Heart left ventricle (tissue), 16 donors: Measurements from ENCODE around the gene ITGA11. TPM values are rescaled to one million over a fixed set of nuclear protein-coding genes. Genes with fewer than 3 reads are reported as not detected.

Experiments
- ATAC-seq, 4 donors: fragments of 200-7000 bp; cut with Tn5 transposase; one replicate each; pipeline ENCODE4 v1.9.1; 2020 to 2022; ENCODE audit warnings: moderate library complexity in 4 of 4, mild to moderate bottlenecking in 3 of 4, moderate number of reproducible peaks in 1 of 4
- DNase-seq, 5 donors: peaks; one replicate each; pipeline ENCODE4 v3.0.0-alpha.2; 2020
- H3K27ac ChIP-seq, 12 donors: fragments of 200-600 bp; sonication (generic) in 4 of 12; one replicate each; pipeline versions ENCODE4 v1.5.0 to v1.8.0; 2016 to 2022; ENCODE audit warnings: mild to moderate bottlenecking in 2 of 12
- H3K27me3 ChIP-seq, 9 donors: fragments of 200-600 bp; sonication (generic) in 2 of 9; one replicate each; pipeline versions ENCODE4 v1.5.1 to v1.8.0; 2016 to 2022; ENCODE audit warnings: mild to moderate bottlenecking in 3 of 9
- H3K36me3 ChIP-seq, 9 donors: fragments of 200-600 bp; sonication (generic) in 2 of 9; one replicate each; pipeline versions ENCODE4 v1.5.0 to v1.8.0; 2018 to 2022; ENCODE audit warnings: mild to moderate bottlenecking in 2 of 9
- H3K4me1 ChIP-seq, 12 donors: fragments of 200-600 bp; sonication (generic) in 4 of 12; one replicate each; pipeline versions ENCODE4 v1.5.0 to v1.8.0; 2016 to 2022; ENCODE audit warnings: mild to moderate bottlenecking in 3 of 12
- H3K4me3 ChIP-seq, 12 donors: fragments of 200-600 bp; sonication (generic) in 4 of 12; one replicate each; pipeline versions ENCODE4 v1.5.0 to v1.8.0; 2017 to 2022; ENCODE audit warnings: mild to moderate bottlenecking in 9 of 12, moderate library complexity in 4 of 12
- H3K9me3 ChIP-seq, 12 donors: fragments of 200-600 bp; sonication (generic) in 4 of 12; one replicate each; pipeline versions ENCODE4 v1.5.0 to v1.8.0; 2016 to 2022; ENCODE audit warnings: mild to moderate bottlenecking in 1 of 12
- CTCF ChIP-seq, 12 donors: fragments of 200-600 bp; sonication (generic) in 4 of 12; IDR thresholded peaks; one replicate each; pipeline versions ENCODE4 v1.5.0 to v1.8.0; 2018 to 2022; ENCODE audit warnings: antibody characterized with exemption in 12 of 12, mild to moderate bottlenecking in 5 of 12
- POLR2A ChIP-seq, 2 donors: fragments of 450-650 bp; IDR thresholded peaks; one replicate each; pipeline ENCODE4 v1.6.1; 2017; ENCODE audit warnings: antibody characterized with exemption in 2 of 2, mild to moderate bottlenecking in 2 of 2, moderate library complexity in 2 of 2
- whole genome bisulfite sequencing, 4 donors: extraction: QIAGEN DNeasy Blood & Tissue Kit in 2 of 4; methylation state at CpG; one replicate each; pipeline versions ENCODE4 v1.1.5 to v1.1.7; 2013 to 2018; 5-methylcytosine and 5-hydroxymethylcytosine counted together
- intact Hi-C, 10 donors: fragments of 100-400 bp; cut with DNase I; formaldehyde crosslinking; loops; one replicate each; pipeline versions ENCODE4 v1.11.1 to v1.14.2; 2022
- polyA plus RNA-seq, 2 donors: library from polyadenylated mRNA; stranded (reverse); fragments of 200-250 nt; gene quantifications; one replicate each; pipeline ENCODE4 v1.2.3, GENCODE V29; 2013
- total RNA-seq, 9 donors: library from RNA; depleted of rRNA in 2 of 9; stranded (reverse); fragments of >200 nt in 2 of 9; fragmentation: NEBNext Ultra II Directional in 3 of 9; extraction: Animal tissue kit (Norgen Biotek cat#: 25700) in 3 of 9; gene quantifications; one replicate each; pipeline versions ENCODE4 v1.1.0 to v1.2.4, GENCODE V29; 2016 to 2023
- donor health status: ischemic (EF 13 %, LVEDD 7.1; RV severe dilation, severe dysfunction).
- donor health status: healthy with polysubstance abuse.
- donor health status: DM: no; HTN: yes; CAD: no.
- donor health status: DM: no; HTN: no; CAD: no.
- donor health status: ischemic (EF 25% LVEDD 6.9; RV normal size, moderate dysfunction).
- donor health status: ischemic (EF 25% LVEDD 5.7; RV mildly dilated, moderate dysfunction).
- donor health status: healthy.
- donor health status: DM: yes; HTN: yes; CAD: no.
- donor health status: ischemic (EF 35%, LVEDD 5.7; RV mildly dilated, moderate dysfunction).
- donor health status: nonischemic (EF 11% LVEDD 7.7; RV severe dilation, severe dysfunction).
- donor health status: DM: yes; HTN: yes; CAD: no.
- donor health status: PGD.
- donor health status: ischemic (EF 29% LVEDD 5.4; RV normal size, mild dysfunction).
- donor health status: nonischemic (EF 23%, LVEDD 6.1; RV moderate dilation, normal function).

Gene ITGA11
- total and polyA plus RNA-seq, 11 donors, result 2.1 to 35.5 (median 12.1) TPM

GRCh38 chr15:68414591-68414990 is 17.4 kb downstream of the ITGA11 start:
- ATAC-seq (no peak), DNase-seq (peak in 2 of 5 donors; percentile 1 to 9)
- H3K4me3 ChIP-seq, result no peak overlapping the region
- TF ChIP-seq POLR2A (IDR thresholded peaks at IDR 0.05) (no peak), CTCF (IDR thresholded peaks at IDR 0.05) (no peak)
- WGBS, 4 donors, result 93 to 99% (median 96%) methylated on average over 8 of the region's 8 CpGs
- no peaks in the 10 kb centered on the region for H3K9me3 ChIP-seq
- intact Hi-C loops, result no loop called here
- no peaks in the 10 kb centered on the region for H3K27me3 ChIP-seq
- peaks cover 0 to 34% (median 12%) of the 10 kb centered on the region in 12 donors for H3K4me1 ChIP-seq
- H3K36me3 ChIP-seq, result no peaks in the 10 kb centered on the region
- H3K27ac ChIP-seq, result peak overlapping the region in 3 of 12 donors; percentile 19 to 52 (median 34)

GRCh38 chr15:68414206-68414555 is 17.8 kb downstream of the ITGA11 start:
- Histone ChIP-seq H3K27ac (peak overlapping the region in 5 of 12 donors; percentile 24 to 55 (median 34)), H3K4me3 (no peak overlapping the region), H3K4me1 (peaks cover 0 to 30% (median 10%) of the 10 kb centered on the region in 12 donors), H3K36me3 (no peaks in the 10 kb centered on the region), H3K27me3 (no peaks in the 10 kb centered on the region), H3K9me3 (no peaks in the 10 kb centered on the region)
- TF ChIP-seq CTCF (IDR thresholded peaks at IDR 0.05) (no peak), POLR2A (IDR thresholded peaks at IDR 0.05) (no peak)
- intact Hi-C loops, result no loop called here
- DNase-seq (no peak), ATAC-seq (no peak)
- WGBS, 4 donors, result 87 to 94% (median 93%) methylated on average over 2 to 3 of the region's 3 CpGs

GRCh38 chr15:68413363-68414205 is 18.4 kb downstream of the ITGA11 start:
- peaks cover 0 to 24% (median 5%) of the 10 kb centered on the region in 12 donors for H3K4me1 ChIP-seq
- peak in 2 of 5 donors; percentile 24 to 56 for DNase-seq
- H3K27ac ChIP-seq, result peak overlapping the region in 5 of 12 donors; percentile 24 to 55 (median 34)
- no peak overlapping the region for H3K4me3 ChIP-seq
- no peaks in the 10 kb centered on the region for H3K9me3 ChIP-seq
- H3K27me3 ChIP-seq, result no peaks in the 10 kb centered on the region
- 80 to 93% (median 83%) methylated on average over 13 to 15 of the region's 15 CpGs for WGBS, 4 donors
- intact Hi-C loops, result no loop called here
- no peaks in the 10 kb centered on the region for H3K36me3 ChIP-seq
- no peak for ATAC-seq
- no peak for TF ChIP-seq POLR2A (IDR thresholded peaks at IDR 0.05)
- no peak for TF ChIP-seq CTCF (IDR thresholded peaks at IDR 0.05)

GRCh38 chr15:68412218-68412617 is 19.7 kb downstream of the ITGA11 start:
- H3K9me3 ChIP-seq, result no peaks in the 10 kb centered on the region
- peaks cover 0 to 23% (median 2%) of the 10 kb centered on the region in 12 donors for H3K4me1 ChIP-seq
- H3K36me3 ChIP-seq, result no peaks in the 10 kb centered on the region
- peak in 1 of 5 donors; percentile 8 for DNase-seq
- H3K4me3 ChIP-seq, result no peak overlapping the region
- no peaks in the 10 kb centered on the region for H3K27me3 ChIP-seq
- H3K27ac ChIP-seq, result no peak overlapping the region
- TF ChIP-seq POLR2A (IDR thresholded peaks at IDR 0.05) (no peak), CTCF (IDR thresholded peaks at IDR 0.05) (no peak)
- intact Hi-C loops, result no loop called here
- WGBS, 4 donors, result 87 to 97% (median 94%) methylated on average over 8 of the region's 8 CpGs
- no peak for ATAC-seq
